Astrocyte (in vitro differentiated cells and primary cell): Measurements from ENCODE around the gene MIR17HG.

Experiments used
- EZH2 ChIP-seq: IDR thresholded peaks from 2 replicates; pipeline ENCODE4 v1.6.1; 2012; ENCODE audit warnings: mild to moderate bottlenecking, low read length, inconsistent platforms; ENCODE audit not compliant: insufficient read depth
- TF ChIP-seq, protein P1 (sequence below): IDR thresholded peaks from 2 replicates; pipeline ENCODE4 v1.5.1; 2011; ENCODE audit warnings: low read depth, mild to moderate bottlenecking, inconsistent platforms, low read length, moderate library complexity; ENCODE audit not compliant: insufficient read depth

DNA sequence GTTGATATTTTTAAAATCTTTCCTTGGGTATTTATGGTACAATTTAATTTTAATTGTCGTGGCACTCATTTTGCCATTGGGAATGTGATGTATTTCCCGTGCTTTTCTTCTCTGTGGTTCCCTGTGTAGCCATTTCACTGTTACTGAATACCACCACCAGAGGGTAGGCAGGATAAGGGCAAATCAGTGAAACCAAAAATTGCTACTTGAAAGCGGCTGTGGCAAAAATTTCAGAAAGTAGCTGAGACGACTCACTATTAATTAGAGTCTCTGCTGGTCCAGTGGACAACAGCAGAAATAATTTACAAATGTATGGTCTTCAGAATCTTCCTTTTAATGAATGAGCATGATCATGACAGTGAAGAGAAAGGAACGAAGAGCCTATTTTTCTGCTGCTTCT lies 34.4 kb upstream of the MIR17HG start:
- TF ChIP-seq, protein P1, sequence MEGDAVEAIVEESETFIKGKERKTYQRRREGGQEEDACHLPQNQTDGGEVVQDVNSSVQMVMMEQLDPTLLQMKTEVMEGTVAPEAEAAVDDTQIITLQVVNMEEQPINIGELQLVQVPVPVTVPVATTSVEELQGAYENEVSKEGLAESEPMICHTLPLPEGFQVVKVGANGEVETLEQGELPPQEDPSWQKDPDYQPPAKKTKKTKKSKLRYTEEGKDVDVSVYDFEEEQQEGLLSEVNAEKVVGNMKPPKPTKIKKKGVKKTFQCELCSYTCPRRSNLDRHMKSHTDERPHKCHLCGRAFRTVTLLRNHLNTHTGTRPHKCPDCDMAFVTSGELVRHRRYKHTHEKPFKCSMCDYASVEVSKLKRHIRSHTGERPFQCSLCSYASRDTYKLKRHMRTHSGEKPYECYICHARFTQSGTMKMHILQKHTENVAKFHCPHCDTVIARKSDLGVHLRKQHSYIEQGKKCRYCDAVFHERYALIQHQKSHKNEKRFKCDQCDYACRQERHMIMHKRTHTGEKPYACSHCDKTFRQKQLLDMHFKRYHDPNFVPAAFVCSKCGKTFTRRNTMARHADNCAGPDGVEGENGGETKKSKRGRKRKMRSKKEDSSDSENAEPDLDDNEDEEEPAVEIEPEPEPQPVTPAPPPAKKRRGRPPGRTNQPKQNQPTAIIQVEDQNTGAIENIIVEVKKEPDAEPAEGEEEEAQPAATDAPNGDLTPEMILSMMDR, result peak; percentile 36
- TF ChIP-seq EZH2, result no peak
